A549 (cell line): ENCODE data around the gene IL9. TPM values are rescaled to one million over a fixed set of nuclear protein-coding genes. Genes with fewer than 3 reads are reported as not detected.

Source experiments
- ATAC-seq, 2 experiments: fragments of 200-7000 bp in 1 of 2; fragments of >200 bp in 1 of 2; cut with Nextera tagmentation in 1 of 2; cut with Tn5 transposase in 1 of 2; 3 replicates each; pipeline versions ENCODE4 v1.8.0 to v1.9.1; 2018 to 2020; ENCODE audit warnings: mild to moderate bottlenecking in 1 of 2, moderate library complexity in 1 of 2
- CTCF ChIA-PET: fragments of 300-600 bp; sonication (Branson Sonifier 250); formaldehyde crosslinking; extraction: SDS; loops from one replicate; lab custom pipeline; 2021; ENCODE audit warnings: antibody characterized with exemption, inconsistent platforms; lab: Yijun Ruan, JAX
- POLR2A ChIA-PET: fragments of 350-600 bp; formaldehyde crosslinking; extraction: SDS; loops from one replicate; lab custom pipeline; 2021; ENCODE audit warnings: antibody characterized with exemption, inconsistent platforms; lab: Yijun Ruan, JAX
- DNase-seq, 2 experiments: peaks; one replicate each; pipeline versions ENCODE4 v3.0.0 to v3.0.0-alpha.2; 2011 to 2016; ENCODE audit warnings: low read depth in 1 of 2, low spot score in 1 of 2
- FAIRE-seq: peaks from 2 replicates; lab custom pipeline; 2011; peaks lifted over from hg19 to GRCh38; lab: Jason Lieb, UNC
- H3K27ac ChIP-seq, 2 experiments: fragments of >200 bp; sonication (Bioruptor Twin); formaldehyde crosslinking; 3 replicates each; pipeline ENCODE4 v1.5.1; 2016 to 2017
- H3K4me1 ChIP-seq: fragments of >200 bp; sonication (Bioruptor Twin); formaldehyde crosslinking; 3 replicates; pipeline ENCODE4 v1.6.1; 2016
- H3K4me2 ChIP-seq: fragments of >200 bp; sonication (Bioruptor Twin); formaldehyde crosslinking; 3 replicates; pipeline ENCODE4 v1.6.1; 2016
- H3K4me3 ChIP-seq: fragments of >200 bp; sonication (Bioruptor Twin); formaldehyde crosslinking; 3 replicates; pipeline ENCODE4 v1.5.1; 2016
- H3K9me3 ChIP-seq: fragments of >200 bp; sonication (Bioruptor Twin); formaldehyde crosslinking; 3 replicates; pipeline ENCODE4 v1.6.1; 2016
- CHD2 ChIP-seq: fragments of 150-350 bp; IDR thresholded peaks from 2 replicates; pipeline ENCODE4 v1.6.1; 2014; ENCODE audit warnings: low read length; ENCODE audit not compliant: partially characterized antibody
- CHD4 ChIP-seq: fragments of 200-600 bp; sonication (generic); IDR thresholded peaks from 2 replicates; pipeline ENCODE4 v1.6.1; 2016; ENCODE audit warnings: antibody characterized with exemption, mild to moderate bottlenecking, borderline replicate concordance
- EHMT2 ChIP-seq: fragments of 200-600 bp; sonication (generic); IDR thresholded peaks from 2 replicates; pipeline ENCODE4 v1.6.1; 2016; ENCODE audit warnings: antibody characterized with exemption, low read depth, mild to moderate bottlenecking, moderate library complexity
- ELK1 ChIP-seq: fragments of 150-350 bp; IDR thresholded peaks from 2 replicates; pipeline ENCODE4 v1.6.1; 2014; ENCODE audit warnings: low read depth, mild to moderate bottlenecking, low read length
- EP300 ChIP-seq, 2 experiments: fragments of >200 bp; sonication (Bioruptor Twin); formaldehyde crosslinking; IDR thresholded peaks; 2 replicates in 1 of 2; 3 replicates in 1 of 2; pipeline ENCODE4 v1.6.1; 2016 to 2017
- ESRRA ChIP-seq: fragments of 150-350 bp; IDR thresholded peaks from 2 replicates; pipeline ENCODE4 v1.6.1; 2014; ENCODE audit warnings: mild to moderate bottlenecking, low read length, borderline replicate concordance
- HDAC2 ChIP-seq: fragments of 200-600 bp; sonication (generic); IDR thresholded peaks from 2 replicates; pipeline ENCODE4 v1.6.1; 2016
- HEYL ChIP-seq: fragments of 250-450 bp; sonication (Bioruptor Pico); IDR thresholded peaks from 2 replicates; pipeline ENCODE4 v1.8.0; 2021; ENCODE audit warnings: mild to moderate bottlenecking, moderate library complexity
- HOXA7 ChIP-seq: fragments of 250-450 bp; sonication (Bioruptor Pico); IDR thresholded peaks from 2 replicates; pipeline ENCODE4 v1.5.0; 2020; ENCODE audit warnings: mild to moderate bottlenecking, moderate library complexity
- HOXB5 ChIP-seq: fragments of 250-450 bp; sonication (Bioruptor Pico); IDR thresholded peaks from 2 replicates; pipeline ENCODE4 v1.5.0; 2020; ENCODE audit warnings: mild to moderate bottlenecking, moderate library complexity
- KDM5A ChIP-seq: fragments of 200-600 bp; sonication (generic); IDR thresholded peaks from 2 replicates; pipeline ENCODE4 v1.6.1; 2016; ENCODE audit warnings: antibody characterized with exemption, mild to moderate bottlenecking
- MAZ ChIP-seq: fragments of 150-350 bp; IDR thresholded peaks from 2 replicates; pipeline ENCODE4 v1.6.1; 2014; ENCODE audit warnings: antibody characterized with exemption, low read depth, low read length, borderline replicate concordance
- NFE2L2 ChIP-seq: fragments of 150-350 bp; conservative IDR thresholded peaks from 2 replicates; pipeline ENCODE4 v1.6.1; 2014; ENCODE audit warnings: low read length
- PHF8 ChIP-seq: fragments of 200-600 bp; sonication (generic); IDR thresholded peaks from 2 replicates; pipeline ENCODE4 v1.6.1; 2016; ENCODE audit warnings: low read depth, mild to moderate bottlenecking, antibody characterized with exemption, moderate library complexity, borderline replicate concordance
- POLR2A ChIP-seq: IDR thresholded peaks from 2 replicates; pipeline ENCODE4 v1.6.1; 2012; ENCODE audit warnings: mild to moderate bottlenecking, low read length
- RCOR1 ChIP-seq: fragments of 150-350 bp; IDR thresholded peaks from 2 replicates; pipeline ENCODE4 v1.6.1; 2014; ENCODE audit warnings: antibody characterized with exemption, low read length, low read depth
- RFX5 ChIP-seq: fragments of 450-650 bp; IDR thresholded peaks from 2 replicates; pipeline ENCODE4 v1.7.1; 2014; ENCODE audit warnings: antibody characterized with exemption, mild to moderate bottlenecking, moderate library complexity
- ZC3H11A ChIP-seq: fragments of 450-650 bp; IDR thresholded peaks from 2 replicates; pipeline ENCODE4 v1.6.1; 2014; ENCODE audit warnings: antibody characterized with exemption, mild to moderate bottlenecking
- ZFP36 ChIP-seq: fragments of 450-650 bp; IDR thresholded peaks from 2 replicates; pipeline ENCODE4 v1.6.1; 2014; ENCODE audit warnings: borderline replicate concordance; ENCODE audit not compliant: partially characterized antibody
- WGBS: methylation state at CpG from one replicate; pipeline ENCODE4 v1.1.6; 2017; ENCODE audit errors: missing lambda C conversion rate; 5-methylcytosine and 5-hydroxymethylcytosine counted together
- polyA plus RNA-seq, 4 experiments: library from polyadenylated mRNA; depleted of rRNA in 3 of 4; stranded (reverse); fragments of >200 nt; fragmentation: RNase III in 1 of 4; extraction: RNeasy Plus Mini Kit Qiagen cat#74134 plus additional on column Dnase treatment in 1 of 4; gene quantifications; 2 replicates in 3 of 4; 3 replicates in 1 of 4; pipeline ENCODE4 v1.2.3, GENCODE V29; 2011 to 2017
- TF ChIP-seq, protein P1 (sequence below): fragments of 450-650 bp; IDR thresholded peaks from 2 replicates; pipeline ENCODE4 v1.6.1; 2014; ENCODE audit warnings: antibody characterized with exemption
- TF ChIP-seq, protein P2 (sequence below): fragments of >200 bp; sonication (Bioruptor Twin); formaldehyde crosslinking; IDR thresholded peaks from 3 replicates; pipeline ENCODE4 v1.5.1; 2016
- TF ChIP-seq, protein P3 (sequence below): fragments of >200 bp; sonication (Bioruptor Twin); formaldehyde crosslinking; IDR thresholded peaks from 2 replicates; pipeline ENCODE4 v1.6.1; 2016

Gene IL9
- polyA plus RNA-seq, 2 of the 4 experiments (the other 2 are of a cell fraction): not detected

GRCh38 chr5:135850231-135850630 lies 45.4 kb downstream of the IL9 start:
- Histone ChIP-seq H3K27ac (no peak overlapping the region), H3K9me3 (peaks cover 4% of the 10 kb centered on the region; the same call in 1 of the 3 replicates), H3K4me2 (no peak overlapping the region), H3K4me3 (no peak overlapping the region), H3K4me1 (no peaks in the 10 kb centered on the region)
- ATAC-seq (no peak; a peak in 1 of 6 replicates), FAIRE-seq (no peak), DNase-seq (no peak)
- POLR2A ChIA-PET: no interaction called here
- TF ChIP-seq HEYL (CRISPR knock-in tag): no peak
- TF ChIP-seq, protein P1, sequence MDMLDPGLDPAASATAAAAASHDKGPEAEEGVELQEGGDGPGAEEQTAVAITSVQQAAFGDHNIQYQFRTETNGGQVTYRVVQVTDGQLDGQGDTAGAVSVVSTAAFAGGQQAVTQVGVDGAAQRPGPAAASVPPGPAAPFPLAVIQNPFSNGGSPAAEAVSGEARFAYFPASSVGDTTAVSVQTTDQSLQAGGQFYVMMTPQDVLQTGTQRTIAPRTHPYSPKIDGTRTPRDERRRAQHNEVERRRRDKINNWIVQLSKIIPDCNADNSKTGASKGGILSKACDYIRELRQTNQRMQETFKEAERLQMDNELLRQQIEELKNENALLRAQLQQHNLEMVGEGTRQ: no peak
- no peak for TF ChIP-seq CHD2
- TF ChIP-seq RCOR1: no peak
- no peak for TF ChIP-seq MAZ
- no peak for TF ChIP-seq RFX5
- no peak for TF ChIP-seq CHD4
- no peak for TF ChIP-seq ZC3H11A
- no peak for TF ChIP-seq HOXA7 (CRISPR knock-in tag)
- TF ChIP-seq ZFP36: no peak
- no peak for TF ChIP-seq EP300 (IDR thresholded peaks at IDR 0.05)
- 66% methylated on average over 9 of the region's 9 CpGs for WGBS
- CTCF ChIA-PET: interaction anchor here (0.9 to 1.9 kb wide), 3 partner anchors 18 to 384 kb away, joined by 3 to 6 read pairs (median 4); no protein-coding TSS in a partner anchor

- H3K4me1 ChIP-seq: no peaks in the 10 kb centered on the region
- no peak overlapping the region for H3K4me2 ChIP-seq
- no peak for DNase-seq
- TF ChIP-seq ESRRA: no peak
- TF ChIP-seq, all 56 proteins: peak for 0
- no peak overlapping the region for H3K27ac ChIP-seq
- ATAC-seq: no peak
- H3K4me3 ChIP-seq: no peak overlapping the region
- FAIRE-seq: no peak
- POLR2A ChIA-PET: no interaction called here
- H3K9me3 ChIP-seq: no peaks in the 10 kb centered on the region
- CTCF ChIA-PET: no interaction called here
- WGBS: 75% methylated on average over 1 of the region's 1 CpG
Observed at GRCh38 chr5:135847976-135848375, 47.7 kb downstream of the IL9 start.

GRCh38 chr5:135846311-135846710 lies 49.3 kb downstream of the IL9 start:
- no peaks in the 10 kb centered on the region for H3K9me3 ChIP-seq
- CTCF ChIA-PET: interaction anchor here (0.7 to 2.5 kb wide), 3 partner anchors 16 to 384 kb away, joined by 3 to 12 read pairs (median 3); no protein-coding TSS in a partner anchor
- no peak for DNase-seq
- TF ChIP-seq HOXB5 (CRISPR knock-in tag) (no peak), NFE2L2 (no peak), EHMT2 (no peak), HEYL (CRISPR knock-in tag) (no peak), HDAC2 (no peak), ZFP36 (no peak), PHF8 (no peak), MAZ (no peak), CHD2 (no peak), KDM5A (no peak), ELK1 (no peak), HOXA7 (CRISPR knock-in tag) (no peak), POLR2A (no peak), RFX5 (no peak), ZC3H11A (no peak)
- TF ChIP-seq, protein P2, sequence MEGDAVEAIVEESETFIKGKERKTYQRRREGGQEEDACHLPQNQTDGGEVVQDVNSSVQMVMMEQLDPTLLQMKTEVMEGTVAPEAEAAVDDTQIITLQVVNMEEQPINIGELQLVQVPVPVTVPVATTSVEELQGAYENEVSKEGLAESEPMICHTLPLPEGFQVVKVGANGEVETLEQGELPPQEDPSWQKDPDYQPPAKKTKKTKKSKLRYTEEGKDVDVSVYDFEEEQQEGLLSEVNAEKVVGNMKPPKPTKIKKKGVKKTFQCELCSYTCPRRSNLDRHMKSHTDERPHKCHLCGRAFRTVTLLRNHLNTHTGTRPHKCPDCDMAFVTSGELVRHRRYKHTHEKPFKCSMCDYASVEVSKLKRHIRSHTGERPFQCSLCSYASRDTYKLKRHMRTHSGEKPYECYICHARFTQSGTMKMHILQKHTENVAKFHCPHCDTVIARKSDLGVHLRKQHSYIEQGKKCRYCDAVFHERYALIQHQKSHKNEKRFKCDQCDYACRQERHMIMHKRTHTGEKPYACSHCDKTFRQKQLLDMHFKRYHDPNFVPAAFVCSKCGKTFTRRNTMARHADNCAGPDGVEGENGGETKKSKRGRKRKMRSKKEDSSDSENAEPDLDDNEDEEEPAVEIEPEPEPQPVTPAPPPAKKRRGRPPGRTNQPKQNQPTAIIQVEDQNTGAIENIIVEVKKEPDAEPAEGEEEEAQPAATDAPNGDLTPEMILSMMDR: no peak
- TF ChIP-seq, protein P3, sequence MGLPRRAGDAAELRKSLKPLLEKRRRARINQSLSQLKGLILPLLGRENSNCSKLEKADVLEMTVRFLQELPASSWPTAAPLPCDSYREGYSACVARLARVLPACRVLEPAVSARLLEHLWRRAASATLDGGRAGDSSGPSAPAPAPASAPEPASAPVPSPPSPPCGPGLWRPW: no peak
- TF ChIP-seq, all 56 proteins: peak for 0
- Histone ChIP-seq H3K4me1 (no peaks in the 10 kb centered on the region), H3K4me2 (no peak overlapping the region), H3K4me3 (no peak overlapping the region), H3K27ac (no peak overlapping the region)
- ATAC-seq (no peak), FAIRE-seq (no peak)
- POLR2A ChIA-PET: no interaction called here
